Hepatic stellate cell (primary cell): Measurements from ENCODE around the gene CDC14B.
"Not testable (repeated sequence)": the region's sequence is repeated elsewhere in the genome, so short reads cannot be mapped to it uniquely, and the experiment has no call there.

Experiments
- DNase-seq: peaks from one replicate; pipeline ENCODE4 v3.0.0; 2011; ENCODE audit warnings: low spot score

Gene CDC14B

GRCh38 chr9:96587338-96588315 lies 32.0 kb downstream of the CDC14B start:
- no peak for DNase-seq

- no peak for DNase-seq
These were observed 34.2 kb downstream of the CDC14B start for GRCh38 chr9:96585426-96585825.

GRCh38 chr9:96582199-96582598 lies 37.4 kb downstream of the CDC14B start:
- not testable (repeated sequence) for DNase-seq

- no peak for DNase-seq
These were observed 37.9 kb downstream of the CDC14B start for GRCh38 chr9:96581786-96582185.

- no peak for DNase-seq
These were observed 38.3 kb downstream of the CDC14B start for GRCh38 chr9:96581301-96581700.

GRCh38 chr9:96574931-96575351 lies 44.7 kb downstream of the CDC14B start:
- DNase-seq = no peak

- no peak for DNase-seq
These were observed 45.2 kb downstream of the CDC14B start for GRCh38 chr9:96574455-96574854.

- DNase-seq = peak; percentile 50
These were observed 52.4 kb downstream of the CDC14B start for GRCh38 chr9:96567203-96567700.

GRCh38 chr9:96566498-96567202 lies 53.0 kb downstream of the CDC14B start:
- peak; percentile 75 for DNase-seq

GRCh38 chr9:96565671-96566497 lies 53.8 kb downstream of the CDC14B start:
- peak; percentile 65 for DNase-seq

- DNase-seq = no peak
These were observed 55.4 kb downstream of the CDC14B start for GRCh38 chr9:96564217-96564616.

GRCh38 chr9:96559339-96559943 lies 60.2 kb downstream of the CDC14B start:
- DNase-seq = no peak

- no peak for DNase-seq
These were observed 61.7 kb downstream of the CDC14B start for GRCh38 chr9:96557921-96558320.

- no peak for DNase-seq
These were observed 62.8 kb downstream of the CDC14B start for GRCh38 chr9:96556701-96557461.

- DNase-seq = no peak
These were observed 63.9 kb downstream of the CDC14B start for GRCh38 chr9:96555567-96556386.

- DNase-seq = peak; percentile 28
These were observed 64.7 kb downstream of the CDC14B start for GRCh38 chr9:96554801-96555566.

- no peak for DNase-seq
These were observed 65.3 kb downstream of the CDC14B start for GRCh38 chr9:96554326-96554725.

GRCh38 chr9:96553070-96553469 lies 66.6 kb downstream of the CDC14B start:
- peak; percentile 54 for DNase-seq

GRCh38 chr9:96551403-96551802 lies 68.2 kb downstream of the CDC14B start:
- no peak for DNase-seq
